Nephron (organoid): Measurements from ENCODE around the gene DOCK1.

Experiments used
- H3K27ac Mint-ChIP-seq, 3 experiments: 2 replicates each; pipeline ENCODE4 v1.8.0; 2020; ENCODE audit warnings: mixed read lengths in 3 of 3, mild to moderate bottlenecking in 2 of 3, moderate library complexity in 1 of 3
- H3K27me3 Mint-ChIP-seq: 2 replicates; pipeline ENCODE4 v1.8.0; 2021; ENCODE audit warnings: low read depth, mild to moderate bottlenecking, moderate library complexity, mixed read lengths
- H3K36me3 Mint-ChIP-seq: 2 replicates; pipeline ENCODE4 v1.8.0; 2020; ENCODE audit warnings: low read depth, mixed read lengths
- H3K4me1 Mint-ChIP-seq: 2 replicates; pipeline ENCODE4 v1.8.0; 2020; ENCODE audit warnings: mixed read lengths
- H3K4me3 Mint-ChIP-seq, 3 experiments: 2 replicates each; pipeline ENCODE4 v1.8.0; 2020; ENCODE audit warnings: mild to moderate bottlenecking in 3 of 3, mixed read lengths in 3 of 3, moderate library complexity in 2 of 3
- H3K9me3 Mint-ChIP-seq: 2 replicates; pipeline ENCODE4 v1.8.0; 2020; ENCODE audit warnings: mixed read lengths
- TF ChIP-seq, protein P1 (sequence below), 3 experiments: fragments of 200-600 bp; sonication (generic); IDR thresholded peaks; one replicate each; pipeline ENCODE4 v1.5.0; 2021; ENCODE audit warnings: antibody characterized with exemption in 3 of 3; ENCODE audit not compliant: unreplicated experiment in 3 of 3

The DOCK1 gene

DNA sequence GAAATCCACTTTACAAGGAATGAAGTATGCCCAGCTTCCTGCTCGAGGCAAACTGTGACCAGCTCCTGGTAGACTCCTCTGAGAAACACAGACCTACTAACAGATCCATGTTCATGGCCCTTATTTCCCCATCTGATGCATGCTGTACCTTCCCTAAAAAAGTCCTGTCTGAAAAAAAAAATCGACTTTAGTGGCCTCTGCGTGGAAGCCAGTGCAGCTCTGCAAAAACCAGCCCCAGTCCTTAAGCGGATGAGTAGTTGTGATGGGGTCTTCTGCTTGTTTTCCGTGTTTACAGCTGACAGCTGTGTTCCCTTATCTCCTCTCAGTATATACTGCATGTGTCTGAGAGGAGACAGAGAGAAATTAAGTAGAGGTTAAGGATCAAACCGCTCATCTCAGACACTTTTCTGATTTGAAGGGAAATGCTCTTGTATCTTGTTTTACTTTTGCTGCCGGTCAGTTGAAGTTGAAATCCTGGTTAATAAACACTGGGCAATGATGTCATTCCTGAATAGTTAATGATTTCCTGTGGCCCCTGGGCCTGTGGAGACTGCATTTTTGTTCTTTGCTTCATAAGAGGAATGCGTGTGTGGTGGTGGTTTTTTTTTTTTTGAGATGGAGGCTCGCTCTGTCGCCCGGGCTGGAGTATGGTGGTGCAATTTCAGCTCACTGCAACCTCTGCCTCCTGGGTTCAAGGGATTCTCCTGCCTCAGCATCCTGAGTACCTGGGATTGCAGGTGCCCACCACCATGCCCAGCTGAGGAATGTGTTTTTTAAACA lies 67.6 kb downstream of the DOCK1 start:
- peak overlapping the region; percentile 87 to 95 (median 92) for H3K27ac Mint-ChIP-seq
- no peaks in the 10 kb centered on the region for H3K27me3 Mint-ChIP-seq
- H3K9me3 Mint-ChIP-seq: no peaks in the 10 kb centered on the region
- H3K4me3 Mint-ChIP-seq: peak overlapping the region in 2 of 3 experiments; percentile 6 to 40
- peaks cover 21% of the 10 kb centered on the region for H3K4me1 Mint-ChIP-seq
- TF ChIP-seq, protein P1, sequence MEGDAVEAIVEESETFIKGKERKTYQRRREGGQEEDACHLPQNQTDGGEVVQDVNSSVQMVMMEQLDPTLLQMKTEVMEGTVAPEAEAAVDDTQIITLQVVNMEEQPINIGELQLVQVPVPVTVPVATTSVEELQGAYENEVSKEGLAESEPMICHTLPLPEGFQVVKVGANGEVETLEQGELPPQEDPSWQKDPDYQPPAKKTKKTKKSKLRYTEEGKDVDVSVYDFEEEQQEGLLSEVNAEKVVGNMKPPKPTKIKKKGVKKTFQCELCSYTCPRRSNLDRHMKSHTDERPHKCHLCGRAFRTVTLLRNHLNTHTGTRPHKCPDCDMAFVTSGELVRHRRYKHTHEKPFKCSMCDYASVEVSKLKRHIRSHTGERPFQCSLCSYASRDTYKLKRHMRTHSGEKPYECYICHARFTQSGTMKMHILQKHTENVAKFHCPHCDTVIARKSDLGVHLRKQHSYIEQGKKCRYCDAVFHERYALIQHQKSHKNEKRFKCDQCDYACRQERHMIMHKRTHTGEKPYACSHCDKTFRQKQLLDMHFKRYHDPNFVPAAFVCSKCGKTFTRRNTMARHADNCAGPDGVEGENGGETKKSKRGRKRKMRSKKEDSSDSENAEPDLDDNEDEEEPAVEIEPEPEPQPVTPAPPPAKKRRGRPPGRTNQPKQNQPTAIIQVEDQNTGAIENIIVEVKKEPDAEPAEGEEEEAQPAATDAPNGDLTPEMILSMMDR (IDR thresholded peaks at IDR 0.05; ENCODE audit: unreplicated experiment in 3 of 3): no peak
- peaks cover 43% of the 10 kb centered on the region for H3K36me3 Mint-ChIP-seq

DNA sequence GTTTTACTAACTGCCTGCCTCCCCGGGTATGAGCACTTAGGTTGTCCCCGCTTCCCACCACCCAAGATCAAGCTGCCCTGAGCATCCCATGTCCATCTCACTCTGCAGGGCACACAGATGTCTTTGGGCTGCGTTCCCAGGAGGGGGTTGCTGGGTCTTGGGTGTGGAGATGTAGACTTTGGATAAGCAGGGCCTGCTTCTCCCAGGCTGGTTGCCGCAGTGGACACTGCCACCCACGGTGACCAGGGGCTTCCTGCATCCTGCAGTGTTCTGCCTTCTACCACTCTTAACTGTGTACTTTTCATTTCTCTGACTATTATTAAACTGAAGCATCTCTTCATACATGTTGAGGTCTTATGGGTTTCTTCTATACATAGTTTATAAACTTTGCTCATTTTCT lies 70.0 kb downstream of the DOCK1 start:
- H3K4me3 Mint-ChIP-seq: no peak overlapping the region
- TF ChIP-seq, protein P1 (IDR thresholded peaks at IDR 0.05; ENCODE audit: unreplicated experiment in 3 of 3): no peak
- H3K27me3 Mint-ChIP-seq: no peaks in the 10 kb centered on the region
- no peaks in the 10 kb centered on the region for H3K9me3 Mint-ChIP-seq
- H3K27ac Mint-ChIP-seq: peak overlapping the region in 1 of 3 experiments; percentile 19
- H3K36me3 Mint-ChIP-seq: peaks cover 58% of the 10 kb centered on the region
- H3K4me1 Mint-ChIP-seq: peaks cover 18% of the 10 kb centered on the region

DNA sequence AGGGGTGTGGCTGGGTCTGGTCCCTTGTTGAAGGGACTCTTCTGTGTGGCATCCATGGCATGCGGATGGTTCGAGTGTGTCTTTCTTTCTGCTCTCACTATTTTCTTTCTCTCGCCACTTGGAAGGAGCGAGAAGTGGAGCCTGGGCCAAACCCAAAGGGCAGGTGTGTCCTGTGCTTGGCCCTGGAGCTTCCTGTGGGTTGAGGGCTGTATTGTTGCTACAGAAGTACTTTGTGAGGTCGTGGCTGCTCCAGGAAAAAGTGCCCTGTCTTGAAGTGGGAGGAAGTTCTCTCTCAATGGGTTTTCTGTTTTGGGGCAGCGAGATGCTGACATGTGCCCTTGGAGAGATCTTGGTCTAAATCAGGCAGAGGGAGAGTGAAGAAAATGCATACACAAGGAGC lies 72.0 kb downstream of the DOCK1 start:
- no peaks in the 10 kb centered on the region for H3K27me3 Mint-ChIP-seq
- H3K4me1 Mint-ChIP-seq: peaks cover 17% of the 10 kb centered on the region
- TF ChIP-seq, protein P1 (IDR thresholded peaks at IDR 0.05; ENCODE audit: unreplicated experiment in 3 of 3): no peak
- no peak overlapping the region for H3K4me3 Mint-ChIP-seq
- peaks cover 63% of the 10 kb centered on the region for H3K36me3 Mint-ChIP-seq
- no peaks in the 10 kb centered on the region for H3K9me3 Mint-ChIP-seq
- H3K27ac Mint-ChIP-seq: peak overlapping the region in 1 of 3 experiments; percentile 23

DNA sequence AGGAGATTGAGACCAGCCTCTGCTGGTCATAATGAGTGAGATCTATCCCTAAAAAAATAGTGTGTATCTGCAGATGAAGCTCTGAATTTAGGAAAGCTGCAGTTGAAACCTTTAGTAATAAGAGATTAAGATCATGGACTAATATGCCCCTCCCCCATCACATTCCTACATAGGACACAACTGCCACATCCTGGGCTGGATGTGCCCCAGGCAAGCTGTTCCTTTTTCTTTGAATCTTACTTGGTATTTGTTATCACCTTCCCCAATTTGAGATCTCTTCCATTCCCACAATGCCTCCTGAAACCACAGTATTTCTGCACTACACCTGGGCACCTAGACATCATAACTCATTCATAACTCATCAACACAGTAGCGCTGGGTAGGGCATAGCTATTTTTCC lies 74.1 kb downstream of the DOCK1 start:
- H3K4me3 Mint-ChIP-seq: no peak overlapping the region

DNA sequence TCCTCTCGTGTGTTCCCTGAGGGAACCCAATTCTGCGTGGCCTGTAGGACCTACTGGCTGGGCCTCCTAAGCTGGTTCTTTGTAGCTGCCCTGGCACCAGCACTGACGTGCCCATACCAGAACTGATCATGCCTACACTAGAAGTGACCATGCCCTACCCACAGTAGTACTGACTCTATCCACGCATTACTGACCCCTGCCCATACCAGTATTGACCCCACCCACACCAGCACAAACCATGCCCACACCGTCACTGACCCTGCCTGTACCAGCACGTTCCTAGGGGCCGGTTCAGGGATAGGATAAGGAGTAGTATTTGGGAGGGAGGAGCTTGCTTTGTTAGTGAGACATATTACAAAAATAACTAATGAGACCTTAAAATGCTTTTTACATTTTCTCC lies 88.0 kb downstream of the DOCK1 start:
- TF ChIP-seq, protein P1 (IDR thresholded peaks at IDR 0.05; ENCODE audit: unreplicated experiment in 3 of 3): no peak
- no peaks in the 10 kb centered on the region for H3K4me1 Mint-ChIP-seq
- H3K36me3 Mint-ChIP-seq: peaks cover 93% of the 10 kb centered on the region
- no peak overlapping the region for H3K4me3 Mint-ChIP-seq
- peaks cover 3% of the 10 kb centered on the region for H3K27me3 Mint-ChIP-seq
- H3K9me3 Mint-ChIP-seq: peaks cover 5% of the 10 kb centered on the region
- H3K27ac Mint-ChIP-seq: no peak overlapping the region

More for the DNA sequence above, 74.1 kb downstream of the DOCK1 start:
- Mint-ChIP-seq H3K9me3 (no peaks in the 10 kb centered on the region), H3K27me3 (no peaks in the 10 kb centered on the region), H3K27ac (no peak overlapping the region), H3K36me3 (peaks cover 65% of the 10 kb centered on the region), H3K4me1 (no peaks in the 10 kb centered on the region)
- TF ChIP-seq, protein P1 (IDR thresholded peaks at IDR 0.05; ENCODE audit: unreplicated experiment in 3 of 3): no peak
